Glomerular endothelial cell (primary cell): ENCODE results near the gene DISC1. TPM values are rescaled to one million over a fixed set of nuclear protein-coding genes. Genes with fewer than 3 reads are reported as not detected.
A peak's percentile ranks its signal among the peaks of the same experiment; 100 is the strongest.

ENCODE experiments used
- DNase-seq: peaks from one replicate; pipeline ENCODE4 v3.0.0-alpha.2; 2011; ENCODE audit warnings: low read depth, low spot score; ENCODE audit errors: extremely low read depth
- total RNA-seq: library from RNA; depleted of rRNA; stranded (reverse); fragments of >200 nt; gene quantifications from 2 replicates; pipeline ENCODE4 v1.2.3, GENCODE V29; 2015

The DISC1 gene
- total RNA-seq, 1 donor from 2014 or later = 36.7 TPM

- peak; percentile 58 for DNase-seq
Observed at GRCh38 chr1:231971397-231972110, 345.0 kb downstream of the DISC1 start.

GRCh38 chr1:231972111-231972445, 345.5 kb downstream of the DISC1 start:
- no peak for DNase-seq

GRCh38 chr1:231973830-231974229, 347.2 kb downstream of the DISC1 start:
- no peak for DNase-seq

GRCh38 chr1:231976231-231976630, 349.6 kb downstream of the DISC1 start:
- no peak for DNase-seq

GRCh38 chr1:231981675-231982074, 355.1 kb downstream of the DISC1 start:
- no peak for DNase-seq

- DNase-seq = no peak
Observed at GRCh38 chr1:231982871-231983587, 356.4 kb downstream of the DISC1 start.

- no peak for DNase-seq
Observed at GRCh38 chr1:231983588-231984193, 357.1 kb downstream of the DISC1 start.

GRCh38 chr1:231985296-231986023, 358.9 kb downstream of the DISC1 start:
- no peak for DNase-seq

- no peak for DNase-seq
Observed at GRCh38 chr1:231986631-231987336, 360.2 kb downstream of the DISC1 start.

GRCh38 chr1:231990388-231990787, 363.8 kb downstream of the DISC1 start:
- peak; percentile 58 for DNase-seq

- DNase-seq = no peak
Observed at GRCh38 chr1:231991231-231991630, 364.6 kb downstream of the DISC1 start.

- DNase-seq = no peak
Observed at GRCh38 chr1:231993968-231994455, 367.4 kb downstream of the DISC1 start.

GRCh38 chr1:231998791-231999190, 372.2 kb downstream of the DISC1 start:
- no peak for DNase-seq

GRCh38 chr1:232005300-232005699, 378.7 kb downstream of the DISC1 start:
- DNase-seq = no peak

- DNase-seq = no peak
Observed at GRCh38 chr1:232009741-232010140, 383.2 kb downstream of the DISC1 start.

GRCh38 chr1:232011961-232012360, 385.4 kb downstream of the DISC1 start:
- no peak for DNase-seq

GRCh38 chr1:232012773-232013386, 386.3 kb downstream of the DISC1 start:
- peak; percentile 91 for DNase-seq

GRCh38 chr1:232014941-232015340, 388.4 kb downstream of the DISC1 start:
- DNase-seq = no peak

- no peak for DNase-seq
Observed at GRCh38 chr1:232016616-232017015, 390.0 kb downstream of the DISC1 start.

- DNase-seq = no peak
Observed at GRCh38 chr1:232017057-232017456, 390.5 kb downstream of the DISC1 start.
